ENCODE measurements around the gene DNAJC10. TPM values are rescaled to one million over a fixed set of nuclear protein-coding genes. Genes with fewer than 3 reads are reported as not detected.

DNAJC10 gene
- total and polyA plus RNA-seq, 9 of the 15 experiments (the other 6 are each of a cell fraction or from before 2014, with no cell fraction given): 9.8 to 77.7 (median 57.3) TPM

GRCh38 chr2:182754231-182754630 is 38.2 kb downstream of the DNAJC10 start:
- in situ Hi-C loops (cut with MboI) (no loop called here), intact Hi-C loops (cut with micrococcal nuclease) (no loop called here)
- no peak overlapping the region for H3K4me2 ChIP-seq (ENCODE audit: insufficient read depth, low read length)
- no peak overlapping the region for H3K9ac ChIP-seq (ENCODE audit: insufficient read depth in 1 of 2, low read depth in 2 of 2, low read length in 2 of 2)
- ChIA-PET CTCF (ENCODE audit: low intra/inter-chr PET ratio) (no interaction called here), POLR2A (interaction anchor here (0.7 to 1.5 kb wide), 2 partner anchors 11 to 39 kb away, joined by 3 to 5 read pairs; no protein-coding TSS in a partner anchor)
- no peak overlapping the region for H3K27ac ChIP-seq (ENCODE audit: extremely low read depth, low read depth, low read length)
- no TSS peak for BruUV-seq (replicated peaks)
- H3K9me1 ChIP-seq (ENCODE audit: control insufficient read depth, insufficient read depth, low read length): no peaks in the 10 kb centered on the region
- ATAC-seq (no peak), DNase-seq (ENCODE audit: extremely low read depth in 1 of 4, low spot score in 3 of 4) (no peak), FAIRE-seq (no peak)
- H4K20me1 ChIP-seq (replicated peaks; ENCODE audit: control insufficient read depth, insufficient read depth, low read length): no peaks in the 10 kb centered on the region
- H3K9me3 ChIP-seq (replicated peaks; ENCODE audit: control insufficient read depth, insufficient read depth, low read depth, low read length): no peaks in the 10 kb centered on the region
- peaks cover 80% of the 10 kb centered on the region for H3K36me3 ChIP-seq (ENCODE audit: control insufficient read depth, insufficient read depth, low read length)
- no peaks in the 10 kb centered on the region for H3K79me2 ChIP-seq (ENCODE audit: control insufficient read depth, insufficient read depth, low read length)
- H3K4me3 ChIP-seq: no peak overlapping the region
- no peaks in the 10 kb centered on the region for H3K4me1 ChIP-seq (replicated peaks in 1 of 2; ENCODE audit: control insufficient read depth in 2 of 2, insufficient read depth in 2 of 2, low read length in 2 of 2)
- H2AFZ ChIP-seq (ENCODE audit: low read depth, low read length): no peak overlapping the region
- no peaks in the 10 kb centered on the region for H3K27me3 ChIP-seq (ENCODE audit: control insufficient read depth in 2 of 2, insufficient read depth in 2 of 2, low read length in 2 of 2)
- no peak for TF ChIP-seq GTF2A2 (tag; IDR thresholded peaks at IDR 0.05)
- TF ChIP-seq, protein P1, sequence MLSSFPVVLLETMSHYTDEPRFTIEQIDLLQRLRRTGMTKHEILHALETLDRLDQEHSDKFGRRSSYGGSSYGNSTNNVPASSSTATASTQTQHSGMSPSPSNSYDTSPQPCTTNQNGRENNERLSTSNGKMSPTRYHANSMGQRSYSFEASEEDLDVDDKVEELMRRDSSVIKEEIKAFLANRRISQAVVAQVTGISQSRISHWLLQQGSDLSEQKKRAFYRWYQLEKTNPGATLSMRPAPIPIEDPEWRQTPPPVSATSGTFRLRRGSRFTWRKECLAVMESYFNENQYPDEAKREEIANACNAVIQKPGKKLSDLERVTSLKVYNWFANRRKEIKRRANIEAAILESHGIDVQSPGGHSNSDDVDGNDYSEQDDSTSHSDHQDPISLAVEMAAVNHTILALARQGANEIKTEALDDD (IDR thresholded peaks at IDR 0.05): no peak
- TF ChIP-seq, protein P2, sequence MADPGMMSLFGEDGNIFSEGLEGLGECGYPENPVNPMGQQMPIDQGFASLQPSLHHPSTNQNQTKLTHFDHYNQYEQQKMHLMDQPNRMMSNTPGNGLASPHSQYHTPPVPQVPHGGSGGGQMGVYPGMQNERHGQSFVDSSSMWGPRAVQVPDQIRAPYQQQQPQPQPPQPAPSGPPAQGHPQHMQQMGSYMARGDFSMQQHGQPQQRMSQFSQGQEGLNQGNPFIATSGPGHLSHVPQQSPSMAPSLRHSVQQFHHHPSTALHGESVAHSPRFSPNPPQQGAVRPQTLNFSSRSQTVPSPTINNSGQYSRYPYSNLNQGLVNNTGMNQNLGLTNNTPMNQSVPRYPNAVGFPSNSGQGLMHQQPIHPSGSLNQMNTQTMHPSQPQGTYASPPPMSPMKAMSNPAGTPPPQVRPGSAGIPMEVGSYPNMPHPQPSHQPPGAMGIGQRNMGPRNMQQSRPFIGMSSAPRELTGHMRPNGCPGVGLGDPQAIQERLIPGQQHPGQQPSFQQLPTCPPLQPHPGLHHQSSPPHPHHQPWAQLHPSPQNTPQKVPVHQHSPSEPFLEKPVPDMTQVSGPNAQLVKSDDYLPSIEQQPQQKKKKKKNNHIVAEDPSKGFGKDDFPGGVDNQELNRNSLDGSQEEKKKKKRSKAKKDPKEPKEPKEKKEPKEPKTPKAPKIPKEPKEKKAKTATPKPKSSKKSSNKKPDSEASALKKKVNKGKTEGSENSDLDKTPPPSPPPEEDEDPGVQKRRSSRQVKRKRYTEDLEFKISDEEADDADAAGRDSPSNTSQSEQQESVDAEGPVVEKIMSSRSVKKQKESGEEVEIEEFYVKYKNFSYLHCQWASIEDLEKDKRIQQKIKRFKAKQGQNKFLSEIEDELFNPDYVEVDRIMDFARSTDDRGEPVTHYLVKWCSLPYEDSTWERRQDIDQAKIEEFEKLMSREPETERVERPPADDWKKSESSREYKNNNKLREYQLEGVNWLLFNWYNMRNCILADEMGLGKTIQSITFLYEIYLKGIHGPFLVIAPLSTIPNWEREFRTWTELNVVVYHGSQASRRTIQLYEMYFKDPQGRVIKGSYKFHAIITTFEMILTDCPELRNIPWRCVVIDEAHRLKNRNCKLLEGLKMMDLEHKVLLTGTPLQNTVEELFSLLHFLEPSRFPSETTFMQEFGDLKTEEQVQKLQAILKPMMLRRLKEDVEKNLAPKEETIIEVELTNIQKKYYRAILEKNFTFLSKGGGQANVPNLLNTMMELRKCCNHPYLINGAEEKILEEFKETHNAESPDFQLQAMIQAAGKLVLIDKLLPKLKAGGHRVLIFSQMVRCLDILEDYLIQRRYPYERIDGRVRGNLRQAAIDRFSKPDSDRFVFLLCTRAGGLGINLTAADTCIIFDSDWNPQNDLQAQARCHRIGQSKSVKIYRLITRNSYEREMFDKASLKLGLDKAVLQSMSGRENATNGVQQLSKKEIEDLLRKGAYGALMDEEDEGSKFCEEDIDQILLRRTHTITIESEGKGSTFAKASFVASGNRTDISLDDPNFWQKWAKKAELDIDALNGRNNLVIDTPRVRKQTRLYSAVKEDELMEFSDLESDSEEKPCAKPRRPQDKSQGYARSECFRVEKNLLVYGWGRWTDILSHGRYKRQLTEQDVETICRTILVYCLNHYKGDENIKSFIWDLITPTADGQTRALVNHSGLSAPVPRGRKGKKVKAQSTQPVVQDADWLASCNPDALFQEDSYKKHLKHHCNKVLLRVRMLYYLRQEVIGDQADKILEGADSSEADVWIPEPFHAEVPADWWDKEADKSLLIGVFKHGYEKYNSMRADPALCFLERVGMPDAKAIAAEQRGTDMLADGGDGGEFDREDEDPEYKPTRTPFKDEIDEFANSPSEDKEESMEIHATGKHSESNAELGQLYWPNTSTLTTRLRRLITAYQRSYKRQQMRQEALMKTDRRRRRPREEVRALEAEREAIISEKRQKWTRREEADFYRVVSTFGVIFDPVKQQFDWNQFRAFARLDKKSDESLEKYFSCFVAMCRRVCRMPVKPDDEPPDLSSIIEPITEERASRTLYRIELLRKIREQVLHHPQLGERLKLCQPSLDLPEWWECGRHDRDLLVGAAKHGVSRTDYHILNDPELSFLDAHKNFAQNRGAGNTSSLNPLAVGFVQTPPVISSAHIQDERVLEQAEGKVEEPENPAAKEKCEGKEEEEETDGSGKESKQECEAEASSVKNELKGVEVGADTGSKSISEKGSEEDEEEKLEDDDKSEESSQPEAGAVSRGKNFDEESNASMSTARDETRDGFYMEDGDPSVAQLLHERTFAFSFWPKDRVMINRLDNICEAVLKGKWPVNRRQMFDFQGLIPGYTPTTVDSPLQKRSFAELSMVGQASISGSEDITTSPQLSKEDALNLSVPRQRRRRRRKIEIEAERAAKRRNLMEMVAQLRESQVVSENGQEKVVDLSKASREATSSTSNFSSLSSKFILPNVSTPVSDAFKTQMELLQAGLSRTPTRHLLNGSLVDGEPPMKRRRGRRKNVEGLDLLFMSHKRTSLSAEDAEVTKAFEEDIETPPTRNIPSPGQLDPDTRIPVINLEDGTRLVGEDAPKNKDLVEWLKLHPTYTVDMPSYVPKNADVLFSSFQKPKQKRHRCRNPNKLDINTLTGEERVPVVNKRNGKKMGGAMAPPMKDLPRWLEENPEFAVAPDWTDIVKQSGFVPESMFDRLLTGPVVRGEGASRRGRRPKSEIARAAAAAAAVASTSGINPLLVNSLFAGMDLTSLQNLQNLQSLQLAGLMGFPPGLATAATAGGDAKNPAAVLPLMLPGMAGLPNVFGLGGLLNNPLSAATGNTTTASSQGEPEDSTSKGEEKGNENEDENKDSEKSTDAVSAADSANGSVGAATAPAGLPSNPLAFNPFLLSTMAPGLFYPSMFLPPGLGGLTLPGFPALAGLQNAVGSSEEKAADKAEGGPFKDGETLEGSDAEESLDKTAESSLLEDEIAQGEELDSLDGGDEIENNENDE (IDR thresholded peaks at IDR 0.05; ENCODE audit: low read depth, low read length): no peak
- no peak for TF ChIP-seq CHCHD3 (CRISPR knock-in tag; IDR thresholded peaks at IDR 0.05)
- no peak for TF ChIP-seq U2AF2 (optimal IDR thresholded peaks at IDR 0.05; ENCODE audit: low read depth, low read length)
- no peak for TF ChIP-seq SREBF2 (CRISPR knock-in tag; IDR thresholded peaks at IDR 0.05)
- TF ChIP-seq ZNF766 (CRISPR knock-in tag; conservative IDR thresholded peaks at IDR 0.05): no peak
- TF ChIP-seq, protein P3, sequence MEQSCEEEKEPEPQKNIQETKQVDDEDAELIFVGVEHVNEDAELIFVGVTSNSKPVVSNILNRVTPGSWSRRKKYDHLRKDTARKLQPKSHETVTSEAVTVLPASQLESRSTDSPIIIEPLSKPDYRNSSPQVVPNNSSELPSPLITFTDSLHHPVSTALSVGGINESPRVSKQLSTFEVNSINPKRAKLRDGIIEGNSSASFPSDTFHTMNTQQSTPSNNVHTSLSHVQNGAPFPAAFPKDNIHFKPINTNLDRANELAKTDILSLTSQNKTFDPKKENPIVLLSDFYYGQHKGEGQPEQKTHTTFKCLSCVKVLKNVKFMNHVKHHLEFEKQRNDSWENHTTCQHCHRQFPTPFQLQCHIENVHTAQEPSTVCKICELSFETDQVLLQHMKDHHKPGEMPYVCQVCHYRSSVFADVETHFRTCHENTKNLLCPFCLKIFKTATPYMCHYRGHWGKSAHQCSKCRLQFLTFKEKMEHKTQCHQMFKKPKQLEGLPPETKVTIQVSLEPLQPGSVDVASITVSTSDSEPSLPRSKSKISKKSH (CRISPR knock-in tag; IDR thresholded peaks at IDR 0.05): no peak
- no peak for TF ChIP-seq ZNF143 (CRISPR knock-in tag; IDR thresholded peaks at IDR 0.05)
- no peak for TF ChIP-seq TAF7 (tag; IDR thresholded peaks at IDR 0.05)
- no peak for TF ChIP-seq ZKSCAN3 (CRISPR knock-in tag; IDR thresholded peaks at IDR 0.05)
